ENCODE data around the gene CYB5R3.
"Not testable (repeated sequence)": the region's sequence is repeated elsewhere in the genome, so short reads cannot be mapped to it uniquely, and the experiment has no call there.

Gene CYB5R3

DNA sequence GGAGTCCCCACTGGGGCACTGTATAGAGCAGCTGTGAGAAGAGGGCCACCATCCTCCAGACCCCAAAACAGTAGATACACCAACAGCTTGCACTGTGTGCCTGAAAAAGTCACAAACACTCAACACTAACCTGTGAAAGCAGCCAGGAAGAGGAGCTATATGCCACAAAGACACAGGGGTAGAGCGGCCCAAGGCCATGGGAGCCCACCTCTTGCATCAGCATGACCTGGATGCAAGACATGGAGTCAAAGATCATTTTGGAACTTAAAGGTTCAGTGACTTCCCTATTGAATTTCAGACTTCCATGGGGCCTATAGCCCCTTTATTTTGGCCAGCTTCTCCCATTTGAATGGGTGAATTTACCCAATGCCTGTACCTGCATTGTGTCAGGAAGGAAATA, 29.7 kb upstream of the CYB5R3 start:
- DNase-seq (ENCODE audit: low read depth in 2 of 2) = no peak

DNA sequence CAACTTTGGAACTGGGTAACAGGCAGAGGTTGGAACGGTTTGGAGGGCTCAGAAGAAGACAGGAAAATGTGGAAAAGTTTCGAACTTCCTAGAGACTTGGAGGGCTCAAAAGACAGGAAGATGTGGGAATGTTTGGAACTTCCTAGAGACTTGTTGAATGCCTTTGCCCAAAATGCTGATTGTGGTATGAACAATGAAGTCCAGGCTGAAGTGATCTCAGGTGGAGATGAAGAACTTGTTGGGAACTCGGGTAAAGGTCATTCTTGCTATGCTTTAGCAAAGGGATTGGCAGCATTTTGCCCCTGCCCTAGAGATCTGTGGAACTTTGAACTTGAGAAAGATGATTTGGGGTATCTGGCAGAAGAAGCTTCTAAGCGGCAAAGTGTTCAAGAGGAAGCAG, 28.7 kb upstream of the CYB5R3 start:
- not testable (repeated sequence) for DNase-seq (ENCODE audit: low read depth in 2 of 2)

DNA sequence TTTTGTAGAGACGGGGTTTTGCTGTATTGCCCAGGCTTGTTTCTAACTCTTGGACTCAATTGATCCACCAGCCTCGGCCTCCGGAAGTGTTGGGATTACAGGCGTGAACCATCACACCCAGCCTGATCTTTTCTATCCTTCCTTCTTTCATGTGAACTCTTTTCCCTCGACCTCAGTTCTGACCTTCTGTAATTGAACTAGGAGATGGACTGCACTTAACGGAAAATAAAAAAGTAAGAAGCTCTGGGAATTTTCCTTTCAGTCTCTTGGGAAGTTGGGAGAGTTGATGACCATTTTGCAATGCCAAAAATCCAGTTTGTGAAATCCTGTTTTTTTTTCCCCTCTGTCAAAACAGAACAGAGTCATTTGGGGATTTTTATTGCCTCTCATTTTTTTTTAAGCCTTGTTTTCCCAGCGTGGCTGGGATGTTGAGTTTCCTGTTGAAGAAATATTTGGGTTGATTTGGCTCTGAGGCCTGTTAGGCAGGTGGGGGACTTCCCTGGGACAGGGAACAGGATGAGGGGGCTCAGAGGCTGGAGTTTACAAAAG, 26.9 kb upstream of the CYB5R3 start:
- no peak for DNase-seq (ENCODE audit: low read depth in 2 of 2)

DNA sequence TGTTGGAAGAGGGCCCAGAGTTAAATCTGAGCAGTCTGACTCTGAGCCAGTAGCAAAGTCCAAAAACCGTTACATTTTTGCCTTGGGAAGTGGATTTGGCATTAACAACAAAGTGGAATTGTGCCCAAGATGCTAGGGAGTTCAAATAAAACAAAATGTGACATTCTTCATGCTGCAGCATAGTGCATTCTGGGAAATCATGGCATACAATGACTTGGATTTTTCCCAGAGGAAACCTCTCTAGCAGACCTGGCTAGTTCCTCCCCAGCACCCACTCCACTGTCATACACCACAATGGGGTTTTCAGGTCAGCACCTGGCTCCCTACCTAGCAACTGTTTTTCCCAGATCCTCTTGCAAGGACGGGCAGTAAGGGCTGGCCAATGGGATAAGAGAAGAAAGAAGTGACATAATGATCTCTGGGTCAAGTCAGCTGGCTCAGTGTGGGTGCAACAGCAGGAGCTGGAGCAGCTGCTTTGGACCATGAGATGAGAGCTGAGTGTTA, 24.8 kb upstream of the CYB5R3 start:
- DNase-seq (ENCODE audit: low read depth in 2 of 2) = no peak

DNA sequence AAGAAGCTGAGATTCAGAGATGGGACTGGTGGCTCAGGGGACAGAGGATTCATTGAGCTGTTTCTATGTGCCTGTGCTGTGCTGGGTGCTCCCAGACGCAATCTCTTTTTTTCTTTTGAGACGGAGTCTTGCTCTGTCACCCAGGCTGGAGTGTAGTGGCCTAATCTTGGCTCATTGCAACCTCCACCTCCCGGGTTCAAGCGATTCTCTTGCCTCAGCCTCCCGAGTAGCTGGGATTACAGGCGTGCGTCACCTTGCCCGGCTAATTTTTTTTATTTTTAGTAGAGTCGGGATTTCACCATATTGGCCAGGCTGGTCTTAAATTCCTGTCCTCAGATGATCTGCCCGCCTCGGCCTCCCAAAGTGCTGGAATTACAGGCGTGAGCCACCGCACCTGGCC, 23.9 kb upstream of the CYB5R3 start:
- DNase-seq (ENCODE audit: low read depth in 2 of 2) = not testable (repeated sequence)

DNA sequence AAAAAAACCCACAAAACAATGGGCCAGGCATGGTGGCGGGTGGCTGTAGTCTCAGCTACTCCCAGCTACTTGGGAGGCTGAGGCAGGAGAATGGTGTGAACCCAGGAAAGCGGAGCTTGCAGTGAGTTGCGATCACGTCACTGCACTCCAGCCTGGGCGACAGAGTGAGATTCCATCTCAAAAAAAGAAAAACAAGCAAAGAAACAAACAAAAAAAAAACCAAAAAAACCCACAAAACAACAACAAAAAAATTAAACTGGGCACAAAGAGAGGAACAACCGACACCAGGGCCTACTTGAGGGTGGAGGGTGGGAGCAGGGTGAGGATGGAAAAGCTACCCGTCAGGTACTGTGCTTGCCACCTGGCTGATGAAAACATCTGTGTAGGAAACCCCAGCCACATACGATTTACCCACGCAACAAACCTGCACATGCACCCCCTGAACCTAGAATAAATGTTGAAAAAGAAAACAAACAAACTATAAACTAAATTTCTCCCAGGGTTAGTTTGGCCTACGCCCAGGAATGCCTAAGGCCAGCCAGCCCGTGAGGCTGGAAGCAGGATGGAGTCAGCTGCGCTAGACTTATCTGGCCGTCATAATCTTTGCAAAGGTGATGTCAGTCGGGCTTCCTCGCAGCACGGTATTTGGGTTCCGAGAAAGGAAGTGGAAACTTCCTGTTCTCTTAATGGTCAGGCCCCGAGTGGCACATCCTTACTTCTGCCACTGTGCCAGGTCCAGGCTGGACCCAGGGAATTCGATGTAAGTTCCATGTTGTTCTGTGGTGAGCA, 21.9 kb upstream of the CYB5R3 start:
- no peak for DNase-seq (ENCODE audit: low read depth in 2 of 2)

DNA sequence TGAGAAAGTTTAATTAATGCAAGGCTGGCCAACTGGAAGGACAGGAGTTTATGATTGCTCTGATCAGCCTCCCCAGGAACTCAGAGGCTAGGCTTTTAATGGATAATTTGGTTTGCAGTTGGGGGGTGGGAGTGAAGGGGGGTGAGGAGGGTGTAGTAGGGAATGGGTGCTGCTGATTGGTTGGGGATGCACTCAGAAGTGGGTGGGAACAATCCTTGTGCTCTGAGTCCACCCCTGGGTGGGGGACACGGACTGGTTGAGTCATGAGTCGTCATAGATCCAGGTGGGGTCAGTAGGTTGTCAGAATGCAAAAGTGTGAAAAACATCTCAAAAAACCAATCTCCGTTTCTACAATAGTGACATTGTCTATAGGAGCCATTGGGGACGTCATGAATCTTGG, 20.9 kb upstream of the CYB5R3 start:
- no peak for DNase-seq (ENCODE audit: low read depth in 2 of 2)

DNA sequence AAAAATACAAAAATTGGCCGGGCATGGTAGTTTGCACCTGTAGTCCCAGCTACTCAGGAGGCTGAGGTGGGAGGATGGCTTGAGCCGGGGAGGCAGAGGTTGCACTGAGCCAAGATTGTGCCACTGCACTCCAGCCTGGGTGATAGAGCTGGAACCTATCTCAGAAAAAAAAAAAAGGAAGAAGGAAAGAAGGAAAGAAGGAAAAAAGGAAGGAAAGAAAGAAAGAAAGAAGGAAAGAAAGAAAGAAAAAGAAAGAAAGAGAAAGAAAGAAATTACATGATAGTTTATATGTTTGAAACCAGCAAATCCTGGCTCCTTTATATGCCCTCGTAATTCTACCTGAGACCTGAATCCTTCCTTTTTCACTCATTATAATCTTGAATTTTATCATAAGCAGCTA, 17.2 kb upstream of the CYB5R3 start:
- not testable (repeated sequence) for DNase-seq (ENCODE audit: low read depth in 2 of 2)

DNA sequence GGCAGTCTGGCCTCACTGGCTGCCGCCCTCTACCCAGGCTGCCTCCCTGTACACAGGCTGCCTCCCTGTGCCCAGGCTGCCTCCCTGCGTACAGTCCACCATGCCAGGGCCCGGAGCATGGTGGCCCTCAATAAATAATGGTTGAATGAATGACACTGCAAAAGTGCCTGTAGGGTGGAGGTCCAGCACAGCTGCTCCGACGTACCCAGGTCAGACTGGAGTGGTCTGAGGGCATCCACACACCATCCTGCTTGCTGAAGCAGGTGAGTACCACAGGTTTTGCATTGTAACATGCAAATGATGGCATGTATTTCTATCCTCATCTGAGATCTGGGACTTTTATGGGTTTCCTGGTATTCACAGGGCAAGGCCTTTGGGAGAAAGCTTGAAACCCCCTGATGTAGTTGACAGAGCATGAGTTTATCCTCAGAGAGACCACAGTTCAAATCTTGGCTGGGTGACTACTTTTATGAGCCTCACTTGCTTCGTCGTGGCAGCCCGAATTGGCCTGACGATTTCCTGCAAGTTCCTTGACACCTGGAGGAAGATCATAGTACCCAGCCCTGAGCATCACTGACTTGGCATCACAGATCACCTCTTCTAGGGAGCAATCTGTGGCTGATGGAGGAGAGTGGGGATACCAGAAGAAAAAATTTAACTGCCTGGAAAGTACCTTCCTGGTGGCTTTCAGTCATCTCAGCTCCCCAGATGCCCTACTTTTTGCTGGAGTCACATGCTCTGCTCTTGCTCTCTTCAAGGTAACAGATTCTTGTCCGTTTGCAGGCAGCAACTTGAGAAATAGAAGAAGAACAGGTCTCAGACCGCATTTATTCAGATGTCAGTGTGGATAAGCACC, 16.0 kb upstream of the CYB5R3 start:
- no peak for DNase-seq (ENCODE audit: low read depth in 2 of 2)

DNA sequence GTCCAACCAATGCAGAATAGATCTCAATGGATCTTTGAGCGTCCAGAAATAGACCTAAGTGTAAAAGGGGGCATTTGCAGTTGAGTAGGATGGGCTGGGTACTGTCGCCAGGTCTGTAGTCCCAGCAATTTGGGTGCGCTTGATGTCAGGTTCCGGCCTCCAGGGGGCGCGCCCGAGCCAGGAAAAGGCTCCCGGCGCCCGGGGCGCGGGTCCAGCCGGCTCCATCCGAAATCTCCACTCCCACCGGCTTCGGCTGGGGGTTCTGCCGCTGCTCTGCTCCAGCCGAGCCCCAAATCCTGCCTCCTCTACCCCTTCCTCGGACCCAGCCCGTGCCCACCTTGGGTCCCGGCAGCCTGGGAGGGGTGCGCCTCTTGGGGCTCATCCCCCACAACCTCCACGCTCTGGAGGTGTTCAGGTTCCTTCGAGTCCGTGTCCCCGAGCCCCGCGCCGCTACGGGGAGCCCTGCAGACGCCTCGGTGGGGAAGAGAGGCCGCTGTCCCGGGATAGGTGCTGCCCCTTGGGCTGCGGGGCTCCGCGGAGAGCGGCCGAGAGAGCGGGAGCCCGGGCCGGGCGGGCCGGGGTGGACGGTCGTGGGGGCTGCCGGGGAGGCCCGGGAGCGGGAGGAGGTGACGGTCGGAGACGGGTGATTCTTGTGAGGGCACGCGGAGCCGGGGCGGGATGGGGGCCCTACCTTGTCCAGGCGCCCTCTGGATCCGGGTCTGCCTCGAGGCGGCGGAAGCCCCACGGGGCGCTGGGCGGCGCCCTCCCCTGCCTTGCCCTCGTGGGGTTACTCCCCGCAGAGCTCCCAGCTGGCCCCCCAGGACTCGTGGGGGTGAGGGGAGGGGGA, 13.0 kb upstream of the CYB5R3 start:
- DNase-seq (ENCODE audit: low read depth in 2 of 2) = peak; percentile 55 to 82

DNA sequence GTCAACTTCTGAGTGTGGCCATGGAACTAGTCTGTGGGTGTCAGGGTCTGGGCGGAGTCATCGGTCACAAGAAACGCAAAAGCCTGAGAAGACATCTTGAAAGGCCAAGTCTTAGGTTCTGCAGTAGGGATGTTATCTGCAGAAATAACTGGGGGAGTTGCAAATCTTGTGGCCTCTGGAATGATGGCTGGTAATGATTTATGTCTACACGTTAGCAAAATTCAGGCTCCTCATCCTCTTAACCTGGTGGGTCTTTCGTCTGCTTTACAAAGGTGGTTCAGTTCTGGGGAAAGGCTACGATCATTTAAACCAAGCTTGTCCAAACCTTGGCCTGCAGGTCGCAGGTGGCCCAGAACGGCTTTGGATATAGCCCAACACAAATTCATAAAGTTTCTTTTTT, 7.4 kb upstream of the CYB5R3 start:
- no peak for DNase-seq (ENCODE audit: low read depth in 2 of 2)

DNA sequence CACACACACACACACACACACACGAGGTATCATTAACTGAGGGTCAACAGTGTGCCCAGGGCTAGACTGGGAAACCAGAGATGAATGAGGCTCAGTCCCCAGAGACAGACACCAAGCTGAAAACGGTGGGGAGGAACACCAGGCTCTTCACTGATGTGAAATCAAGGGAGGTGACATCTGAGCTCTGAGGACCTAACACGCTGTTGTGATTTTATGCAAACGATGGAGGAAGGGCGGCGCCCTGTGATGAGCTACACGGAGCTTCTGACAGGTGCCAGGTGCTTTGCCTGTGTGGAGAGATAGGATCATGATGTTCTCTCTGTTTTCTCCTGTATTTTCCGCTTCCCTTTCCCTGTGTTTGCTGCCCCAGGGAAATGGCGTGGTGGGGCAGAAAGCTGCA, 6.5 kb upstream of the CYB5R3 start:
- DNase-seq (ENCODE audit: low read depth in 2 of 2) = no peak

DNA sequence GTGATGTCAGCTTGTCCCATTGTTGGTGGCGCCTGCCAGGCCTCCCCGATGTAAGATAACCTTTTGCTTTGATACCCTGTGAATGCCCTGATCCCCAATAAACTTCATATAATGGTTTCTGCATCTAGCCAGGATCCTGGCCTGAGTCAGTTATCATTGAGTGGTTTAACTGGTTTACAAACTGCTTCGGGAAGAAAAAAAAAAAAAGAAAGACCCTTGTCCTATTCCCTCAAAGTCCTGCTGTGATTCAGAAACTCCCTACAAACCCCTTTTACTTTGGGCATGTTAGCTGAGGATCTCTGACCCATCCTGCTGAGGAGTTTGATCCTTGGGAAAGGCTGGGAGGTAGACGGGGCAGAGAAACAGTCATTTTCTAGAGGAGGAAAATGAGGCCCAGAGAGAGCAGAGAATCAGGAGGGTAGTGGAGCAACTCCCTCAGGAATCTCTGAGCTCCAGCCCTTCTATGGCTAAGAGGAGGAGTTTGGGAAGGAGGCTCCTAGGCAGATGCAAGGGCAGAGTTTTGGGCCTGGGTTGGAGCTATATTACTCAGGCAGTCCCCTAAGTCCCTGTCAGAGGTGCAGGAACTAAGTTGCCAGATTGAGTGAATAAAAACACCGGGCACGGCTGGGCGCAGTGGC, 5.4 kb upstream of the CYB5R3 start:
- no peak for DNase-seq (ENCODE audit: low read depth in 2 of 2)

DNA sequence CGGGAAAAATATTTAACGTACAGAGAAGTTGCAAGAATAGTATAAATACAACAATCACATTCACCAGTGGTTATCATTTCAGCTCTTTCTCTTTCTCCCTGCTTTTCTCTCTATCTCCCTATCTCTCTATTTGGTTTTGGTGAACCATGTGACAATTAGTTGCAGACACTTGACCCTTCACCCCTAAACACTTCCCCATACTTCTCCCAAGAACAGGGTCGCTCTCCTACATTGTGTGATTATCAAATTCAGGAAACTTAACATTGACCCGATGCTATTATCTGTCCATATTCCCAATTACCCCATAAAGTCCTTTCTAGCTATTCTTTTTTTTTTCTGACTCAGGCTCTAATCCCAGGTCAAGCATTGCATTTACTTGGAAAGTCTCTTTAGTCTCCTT, 4.8 kb upstream of the CYB5R3 start:
- DNase-seq (ENCODE audit: low read depth in 2 of 2) = no peak

DNA sequence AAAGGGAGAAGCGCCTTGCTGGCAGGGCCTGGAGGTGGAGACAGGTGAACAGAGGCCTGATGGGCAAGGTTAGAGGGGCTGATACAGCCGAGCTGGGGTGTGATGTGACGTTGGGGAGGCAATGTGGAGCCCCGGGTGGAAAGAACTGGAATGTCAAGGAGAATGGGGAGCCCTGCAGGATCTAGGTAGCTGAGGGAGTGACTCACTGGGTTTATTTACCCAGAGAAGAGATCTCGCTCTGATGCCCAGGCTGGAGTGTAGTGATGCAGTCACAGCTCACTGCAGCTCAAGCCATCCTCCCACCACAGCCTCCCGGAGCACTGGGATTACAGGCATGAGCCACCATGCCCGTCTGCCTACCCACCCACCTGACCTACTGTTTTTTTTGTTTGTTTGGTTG, 1.9 kb upstream of the CYB5R3 start:
- no peak for DNase-seq (ENCODE audit: low read depth in 2 of 2)

DNA sequence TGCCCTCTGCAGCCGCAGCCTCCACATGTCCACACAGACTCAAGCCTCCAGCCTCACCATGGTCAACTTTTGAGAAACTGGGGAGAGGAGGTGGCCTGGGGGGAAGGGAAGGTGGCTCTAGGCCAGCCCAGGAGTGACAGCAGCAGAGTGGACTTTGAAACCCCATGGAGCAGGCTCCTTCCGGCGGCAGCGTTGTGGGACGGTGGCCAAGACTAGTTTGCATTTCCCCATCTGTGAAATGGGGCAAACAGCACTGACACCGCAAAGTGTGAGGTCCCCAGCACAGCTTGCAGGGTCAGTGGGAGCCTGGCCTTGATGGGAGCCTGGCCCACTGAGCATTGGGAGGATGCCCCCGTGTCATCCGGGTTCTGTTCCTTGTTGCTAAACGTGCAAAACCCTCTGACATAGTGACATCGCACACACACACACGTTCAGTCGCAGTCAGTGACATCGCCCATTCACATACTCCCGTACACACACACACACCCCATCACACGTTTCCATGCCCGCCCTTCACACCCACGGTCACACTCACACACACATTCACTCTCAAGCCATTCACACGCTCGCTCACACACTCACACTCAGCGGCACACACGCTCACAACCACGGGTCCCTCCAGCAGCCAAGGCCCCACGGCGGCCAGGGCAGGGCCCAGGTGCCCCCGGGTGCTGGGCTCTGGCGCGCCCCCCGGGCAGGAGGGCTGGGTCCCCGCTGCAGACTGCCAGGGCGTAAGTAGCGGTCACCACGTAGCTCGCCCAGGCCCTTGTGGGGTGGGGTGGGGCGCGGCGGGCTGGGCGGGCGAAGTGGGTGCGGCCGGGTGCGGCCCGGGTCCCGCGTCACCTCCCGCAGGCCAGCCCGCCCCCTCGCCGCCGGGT, 585 bp downstream of the CYB5R3 start:
- no peak for DNase-seq (ENCODE audit: low read depth in 2 of 2)

DNA sequence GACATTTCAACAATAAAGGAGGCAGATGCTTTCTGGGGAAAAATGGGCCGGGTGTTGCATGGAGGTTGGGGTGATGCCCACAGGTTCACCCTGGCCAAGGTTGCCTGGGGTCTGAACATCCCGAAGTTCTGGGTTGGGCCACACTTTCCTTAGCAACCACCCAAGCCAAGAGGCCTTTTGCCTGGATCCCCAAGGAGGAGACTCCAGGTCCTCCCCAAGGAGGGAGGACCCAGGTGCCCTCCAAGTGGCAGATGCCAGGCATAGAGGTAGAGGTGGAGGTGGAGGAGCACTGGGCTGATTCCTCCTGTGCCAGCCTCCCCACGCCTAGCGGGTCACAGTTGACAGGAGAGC, 1.2 kb downstream of the CYB5R3 start:
- DNase-seq (ENCODE audit: low read depth in 2 of 2) = no peak

DNA sequence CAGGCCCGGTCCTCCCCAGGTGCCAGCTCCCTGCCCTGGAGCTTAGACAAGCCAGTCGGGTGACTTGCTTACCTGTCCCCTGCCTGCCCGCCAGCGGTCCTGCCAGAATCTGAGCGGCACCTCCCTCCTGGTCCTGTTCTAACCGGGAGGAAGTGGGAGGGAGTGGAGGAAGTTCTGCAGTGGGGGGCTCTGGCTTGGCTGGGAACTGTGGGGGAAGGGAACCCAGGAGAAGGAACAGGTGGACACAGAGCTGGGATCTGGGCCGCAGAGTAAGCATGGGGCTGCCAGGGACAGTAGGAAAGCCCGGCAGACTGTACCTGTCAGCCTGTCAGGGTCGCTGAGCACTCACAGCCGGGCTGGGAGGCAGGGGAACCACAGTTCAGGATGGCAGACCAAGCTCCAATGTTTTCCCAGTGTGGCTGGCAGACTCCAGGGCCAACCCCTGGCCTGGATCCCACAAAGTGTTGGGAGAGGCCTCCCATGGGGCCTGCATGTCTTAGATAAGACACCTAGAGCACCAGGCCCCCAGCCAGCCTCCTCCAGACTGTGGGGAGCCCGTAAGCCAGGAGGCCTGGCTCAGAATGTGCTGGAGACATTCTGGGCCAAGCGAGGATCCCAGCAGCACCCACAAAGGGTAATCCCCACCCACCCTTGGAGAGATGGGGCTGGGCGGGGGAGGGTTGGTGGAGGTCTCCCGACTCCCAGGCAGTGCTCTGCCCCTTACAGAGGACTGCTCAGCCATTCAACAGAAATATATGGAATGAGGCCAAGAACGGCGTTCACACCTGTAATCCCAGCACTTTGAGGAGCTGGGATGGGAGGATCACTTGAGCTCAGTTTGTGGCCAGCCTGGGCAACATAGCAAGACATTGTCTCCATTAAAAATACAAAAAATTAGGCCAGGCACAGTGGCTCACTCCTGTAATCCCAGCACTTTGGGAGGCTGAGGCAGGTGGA, 2.3 kb downstream of the CYB5R3 start:
- no peak for DNase-seq (ENCODE audit: low read depth in 2 of 2)

DNA sequence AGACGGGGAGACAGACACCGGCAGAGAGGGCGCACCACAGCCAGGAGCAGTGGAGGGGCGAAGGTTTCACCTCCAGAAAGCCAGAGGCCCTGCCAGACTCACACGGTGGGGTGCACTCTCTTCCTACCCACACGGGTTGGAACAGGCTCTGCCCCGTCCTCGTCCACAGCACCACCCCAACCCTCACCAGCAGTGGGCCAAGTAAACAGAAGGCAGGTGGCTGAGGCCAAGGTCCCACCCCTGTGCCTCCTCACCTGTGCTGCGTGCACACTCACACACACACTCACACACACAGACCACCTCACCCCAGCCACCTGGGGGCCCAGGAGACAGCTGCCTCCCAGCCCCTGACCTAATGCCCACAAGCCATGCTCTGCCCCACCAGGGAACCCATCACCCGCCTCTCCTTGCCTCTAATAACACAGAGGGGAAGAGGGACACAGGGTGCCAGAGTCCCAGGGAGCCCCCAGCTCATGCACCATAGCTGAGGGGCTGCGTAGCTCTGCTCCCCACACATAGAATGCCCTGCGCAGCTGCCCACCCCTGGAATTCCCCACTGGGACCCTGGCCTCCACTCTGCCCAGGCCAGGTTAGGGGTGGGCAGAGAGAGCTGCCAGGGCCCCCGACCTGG, 3.1 kb downstream of the CYB5R3 start:
- DNase-seq (ENCODE audit: low read depth in 2 of 2) = no peak
